HAP-1 (cell line): ENCODE measurements around the gene UTRN.

Experiments used
- DNase-seq, 2 experiments: peaks; one replicate each; pipeline ENCODE4 v3.0.0-alpha.2; 2016 to 2020; ENCODE audit warnings: low spot score in 2 of 2
- H3K27me3 ChIP-seq: fragments of 250-450 bp; sonication (Bioruptor Pico); 2 replicates; pipeline ENCODE4 v1.5.1; 2020; ENCODE audit warnings: low read depth, mild to moderate bottlenecking, moderate library complexity
- H3K36me3 ChIP-seq: fragments of 250-450 bp; sonication (Bioruptor Pico); replicated peaks from 2 replicates; pipeline ENCODE4 v1.5.1; 2020; ENCODE audit warnings: mild to moderate bottlenecking
- H3K4me1 ChIP-seq: fragments of 250-450 bp; sonication (Bioruptor Pico); 2 replicates; pipeline ENCODE4 v1.5.1; 2020; ENCODE audit warnings: mild to moderate bottlenecking
- H3K4me3 ChIP-seq: fragments of 250-450 bp; sonication (Bioruptor Pico); 2 replicates; pipeline ENCODE4 v1.5.1; 2020; ENCODE audit warnings: mild to moderate bottlenecking, moderate library complexity
- H3K9me3 ChIP-seq: fragments of 250-450 bp; sonication (Bioruptor Pico); 2 replicates; pipeline ENCODE4 v1.5.1; 2020; ENCODE audit warnings: mild to moderate bottlenecking, moderate library complexity
- in situ Hi-C: fragments of 300-500 bp; cut with MboI; formaldehyde crosslinking; loops from 3 replicates; pipeline ENCODE4 v1.14.3; 2020; ENCODE audit warnings: low sequenced_read_pairs, inconsistent platforms, mixed read lengths

Gene UTRN

DNA sequence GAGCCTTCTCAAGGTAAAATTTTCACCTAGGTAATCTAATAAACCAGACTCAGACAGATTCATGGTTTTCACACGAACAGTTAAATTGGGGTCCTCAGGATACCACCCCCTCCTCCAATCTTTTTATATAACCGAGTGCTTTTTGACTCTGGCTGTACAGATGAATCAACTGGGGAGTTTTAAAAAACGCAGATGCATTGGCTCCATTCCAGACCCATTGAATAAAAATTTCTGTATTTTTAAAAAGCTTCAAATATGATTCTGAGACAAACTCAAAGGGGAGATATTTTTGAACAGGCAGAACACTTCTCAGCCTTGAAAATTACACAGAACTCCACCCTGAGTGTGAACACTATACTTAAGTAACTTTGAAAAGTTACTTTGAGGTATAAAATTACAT is 7.2 kb downstream of the UTRN start:
- DNase-seq = no peak
- Histone ChIP-seq H3K9me3 (no peaks in the 10 kb centered on the region), H3K36me3 (no peaks in the 10 kb centered on the region), H3K27me3 (no peaks in the 10 kb centered on the region), H3K4me1 (peaks cover under 1% of the 10 kb centered on the region; the same call in 1 of the 2 replicates), H3K4me3 (no peak overlapping the region)
- in situ Hi-C loops = no loop called here

DNA sequence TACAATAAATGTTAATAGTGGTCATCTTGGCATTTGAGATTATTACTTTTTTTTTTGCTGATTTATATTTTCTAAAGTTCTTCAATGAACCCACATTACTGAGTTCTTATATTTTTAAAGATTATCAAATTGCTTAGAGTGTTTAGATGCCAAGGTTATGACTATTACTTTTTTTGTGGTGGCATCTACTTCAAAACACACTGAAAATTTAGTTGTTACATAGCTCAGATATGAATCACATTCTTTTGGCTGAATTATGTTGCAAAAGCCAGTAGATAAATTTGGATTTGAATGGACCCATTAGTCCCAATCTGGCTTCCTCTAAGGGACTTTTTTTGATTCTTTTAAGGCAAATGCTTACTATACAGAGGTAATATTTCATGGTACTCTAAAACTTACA is 8.9 kb downstream of the UTRN start:
- H3K36me3 ChIP-seq = no peaks in the 10 kb centered on the region
- no peak overlapping the region for H3K4me3 ChIP-seq
- in situ Hi-C loops = no loop called here
- H3K4me1 ChIP-seq = no peaks in the 10 kb centered on the region
- DNase-seq = no peak
- no peaks in the 10 kb centered on the region for H3K9me3 ChIP-seq
- no peaks in the 10 kb centered on the region for H3K27me3 ChIP-seq

GRCh38 chr6:144295211-144295610 is 10.1 kb downstream of the UTRN start:
- Histone ChIP-seq H3K9me3 (no peaks in the 10 kb centered on the region), H3K36me3 (no peaks in the 10 kb centered on the region), H3K4me1 (no peaks in the 10 kb centered on the region), H3K4me3 (no peak overlapping the region), H3K27me3 (no peaks in the 10 kb centered on the region)
- in situ Hi-C loops = no loop called here
- no peak for DNase-seq

- DNase-seq = no peak
- Histone ChIP-seq H3K27me3 (no peaks in the 10 kb centered on the region), H3K4me1 (no peaks in the 10 kb centered on the region), H3K4me3 (no peak overlapping the region), H3K9me3 (no peaks in the 10 kb centered on the region), H3K36me3 (no peaks in the 10 kb centered on the region)
- in situ Hi-C loops = no loop called here
These were observed 11.0 kb downstream of the UTRN start for GRCh38 chr6:144295981-144296767.

DNA sequence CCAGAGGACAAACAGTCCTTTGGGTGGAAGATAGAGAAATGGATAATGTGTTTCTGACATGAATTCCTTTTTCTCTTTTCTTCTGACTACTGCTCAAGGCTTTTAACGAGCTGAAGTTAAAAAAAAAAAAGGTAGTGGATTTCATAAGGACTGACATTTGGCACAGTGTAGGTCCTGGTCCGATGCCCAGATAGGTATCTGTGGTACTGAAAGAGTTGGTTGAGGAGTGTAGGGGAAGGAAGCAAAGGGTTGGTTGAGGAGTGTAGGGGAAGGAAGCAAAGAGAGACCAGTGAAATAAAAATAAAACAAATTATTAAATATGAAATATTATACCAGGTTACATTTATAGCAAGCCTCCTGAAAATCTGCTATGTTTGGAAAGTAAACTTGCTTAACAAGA is 11.8 kb downstream of the UTRN start:
- H3K4me1 ChIP-seq = no peaks in the 10 kb centered on the region
- no peaks in the 10 kb centered on the region for H3K9me3 ChIP-seq
- H3K36me3 ChIP-seq = no peaks in the 10 kb centered on the region
- no peak for DNase-seq
- H3K27me3 ChIP-seq = no peaks in the 10 kb centered on the region
- H3K4me3 ChIP-seq = no peak overlapping the region
- in situ Hi-C loops = no loop called here

DNA sequence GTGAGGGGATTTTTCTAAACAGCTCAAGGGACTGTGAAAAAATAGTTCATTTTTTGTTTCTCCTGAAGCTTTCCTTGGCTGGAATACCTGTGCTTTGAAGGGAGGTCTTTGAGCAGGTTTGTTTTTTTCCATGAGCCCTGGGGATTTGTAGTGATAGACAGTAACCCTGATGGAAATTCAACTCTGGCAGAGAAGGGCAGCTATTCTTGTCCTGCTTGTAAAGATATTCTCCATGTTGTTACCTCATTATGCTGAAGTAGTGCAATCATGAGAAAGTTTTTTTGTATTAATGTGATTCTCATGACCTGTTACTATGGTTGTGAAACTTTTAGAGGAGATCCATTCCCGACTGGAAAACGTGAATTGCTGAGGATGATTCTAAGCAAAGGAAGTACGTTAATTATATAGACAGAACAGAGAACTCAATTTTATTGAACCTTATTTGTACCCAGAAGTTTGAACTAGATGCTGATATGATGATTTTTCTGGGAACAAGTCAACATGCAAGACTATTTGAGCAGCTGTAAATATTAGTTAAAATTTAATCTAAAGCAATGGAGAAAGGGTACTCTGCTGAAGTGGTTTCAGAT is 12.5 kb downstream of the UTRN start:
- no peaks in the 10 kb centered on the region for H3K27me3 ChIP-seq
- DNase-seq = no peak
- no peaks in the 10 kb centered on the region for H3K9me3 ChIP-seq
- no peak overlapping the region for H3K4me3 ChIP-seq
- no peaks in the 10 kb centered on the region for H3K4me1 ChIP-seq
- in situ Hi-C loops = no loop called here
- H3K36me3 ChIP-seq = no peaks in the 10 kb centered on the region

GRCh38 chr6:144298194-144298593 is 13.1 kb downstream of the UTRN start:
- in situ Hi-C loops = no loop called here
- H3K4me1 ChIP-seq = no peaks in the 10 kb centered on the region
- no peaks in the 10 kb centered on the region for H3K9me3 ChIP-seq
- H3K4me3 ChIP-seq = no peak overlapping the region
- DNase-seq = no peak
- H3K36me3 ChIP-seq = no peaks in the 10 kb centered on the region
- H3K27me3 ChIP-seq = no peaks in the 10 kb centered on the region

- no peaks in the 10 kb centered on the region for H3K36me3 ChIP-seq
- DNase-seq = no peak
- in situ Hi-C loops = no loop called here
- H3K4me3 ChIP-seq = no peak overlapping the region
- no peaks in the 10 kb centered on the region for H3K4me1 ChIP-seq
- no peaks in the 10 kb centered on the region for H3K27me3 ChIP-seq
- no peaks in the 10 kb centered on the region for H3K9me3 ChIP-seq
These were observed 13.8 kb downstream of the UTRN start for GRCh38 chr6:144298916-144299315.

DNA sequence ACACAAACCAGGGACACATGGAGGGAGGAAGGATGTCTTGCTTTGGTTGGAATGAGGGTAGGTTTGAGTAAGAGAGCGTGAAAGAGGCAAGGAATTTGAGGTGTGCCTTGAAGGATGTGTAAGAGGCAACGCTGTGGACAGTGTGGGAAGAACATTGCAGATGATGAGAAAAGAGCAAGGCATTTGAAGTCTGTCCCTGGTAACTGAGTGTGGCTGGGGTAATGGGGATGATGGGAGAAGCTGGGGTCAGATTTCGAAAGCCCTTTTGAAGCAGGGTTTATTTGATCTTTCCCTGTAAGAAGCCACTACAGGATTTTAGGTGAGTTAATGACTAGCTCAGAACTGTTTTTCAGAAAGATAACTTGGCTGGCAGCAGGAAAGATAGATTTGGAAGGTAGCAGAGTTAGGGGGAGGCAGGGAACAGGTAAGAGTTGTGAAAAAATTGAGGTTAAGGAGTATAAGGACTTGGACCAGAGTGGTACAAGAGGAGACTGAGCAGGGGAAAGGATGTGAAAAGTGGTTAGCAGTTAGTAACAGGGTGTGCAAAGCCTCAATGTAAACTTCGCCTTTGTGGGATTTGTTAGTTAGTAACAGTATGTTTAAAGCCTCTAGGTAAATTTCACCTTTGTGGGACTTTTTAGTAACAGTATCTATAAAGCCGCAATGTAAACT is 17.7 kb downstream of the UTRN start:
- Histone ChIP-seq H3K4me1 (no peaks in the 10 kb centered on the region), H3K4me3 (no peak overlapping the region), H3K9me3 (no peaks in the 10 kb centered on the region), H3K27me3 (no peaks in the 10 kb centered on the region), H3K36me3 (no peaks in the 10 kb centered on the region)
- no peak for DNase-seq
- in situ Hi-C loops = no loop called here

GRCh38 chr6:144304223-144304848 is 19.2 kb downstream of the UTRN start:
- no peaks in the 10 kb centered on the region for H3K4me1 ChIP-seq
- no peaks in the 10 kb centered on the region for H3K36me3 ChIP-seq
- H3K4me3 ChIP-seq = no peak overlapping the region
- in situ Hi-C loops = no loop called here
- H3K27me3 ChIP-seq = no peaks in the 10 kb centered on the region
- H3K9me3 ChIP-seq = no peaks in the 10 kb centered on the region
- DNase-seq = no peak

DNA sequence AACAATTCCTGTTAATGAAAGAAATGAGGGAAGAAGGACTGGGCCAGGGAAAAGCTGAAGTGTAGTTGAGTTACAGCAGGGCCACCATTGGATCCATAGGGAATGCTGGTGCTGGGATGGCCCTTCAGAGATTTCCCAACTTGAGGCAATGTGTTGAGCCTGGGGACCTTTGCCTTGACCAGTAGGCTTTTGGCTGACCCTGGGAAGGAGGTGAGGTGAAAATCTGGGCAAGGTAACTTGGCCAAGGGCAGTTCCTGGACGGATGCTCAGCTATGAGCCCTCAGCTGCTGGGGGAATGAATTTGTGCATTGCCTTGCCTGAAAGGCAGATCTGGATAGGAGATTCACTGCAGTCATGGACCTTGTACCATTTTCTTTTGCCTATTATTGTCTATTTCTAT is 20.4 kb downstream of the UTRN start:
- Histone ChIP-seq H3K4me3 (no peak overlapping the region), H3K27me3 (no peaks in the 10 kb centered on the region), H3K4me1 (no peaks in the 10 kb centered on the region), H3K36me3 (no peaks in the 10 kb centered on the region), H3K9me3 (no peaks in the 10 kb centered on the region)
- in situ Hi-C loops = no loop called here
- DNase-seq = no peak

DNA sequence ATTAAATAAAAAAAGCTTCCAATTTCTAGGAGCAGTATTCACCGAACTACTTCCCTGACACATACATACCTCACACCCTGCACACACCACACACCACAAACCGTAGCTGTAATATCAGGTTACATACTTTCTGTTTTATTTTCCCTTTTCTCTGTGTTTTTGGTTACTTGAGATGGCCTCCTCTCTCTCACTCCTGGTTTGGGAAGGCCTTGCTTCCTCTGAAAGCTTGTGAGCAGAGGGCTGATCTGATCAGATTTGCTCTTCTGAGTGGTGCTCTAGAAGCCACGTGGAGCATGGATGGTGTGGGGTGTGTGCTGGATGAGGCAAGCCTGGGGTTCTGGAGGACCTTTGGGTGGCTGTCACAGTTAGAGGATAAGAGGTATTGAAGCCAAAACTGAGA is 20.9 kb downstream of the UTRN start:
- Histone ChIP-seq H3K27me3 (no peaks in the 10 kb centered on the region), H3K36me3 (no peaks in the 10 kb centered on the region), H3K9me3 (no peaks in the 10 kb centered on the region), H3K4me1 (no peaks in the 10 kb centered on the region), H3K4me3 (no peak overlapping the region)
- DNase-seq = no peak
- in situ Hi-C loops = no loop called here

GRCh38 chr6:144307880-144308279 is 22.7 kb downstream of the UTRN start:
- H3K9me3 ChIP-seq = no peaks in the 10 kb centered on the region
- DNase-seq = no peak
- no peak overlapping the region for H3K4me3 ChIP-seq
- no peaks in the 10 kb centered on the region for H3K4me1 ChIP-seq
- H3K27me3 ChIP-seq = no peaks in the 10 kb centered on the region
- in situ Hi-C loops = no loop called here
- no peaks in the 10 kb centered on the region for H3K36me3 ChIP-seq

- H3K27me3 ChIP-seq = no peaks in the 10 kb centered on the region
These were observed 25.6 kb downstream of the UTRN start for GRCh38 chr6:144310765-144311164.

More at GRCh38 chr6:144310765-144311164, 25.6 kb downstream of the UTRN start:
- no peaks in the 10 kb centered on the region for H3K36me3 ChIP-seq
- H3K9me3 ChIP-seq = no peaks in the 10 kb centered on the region
- H3K4me1 ChIP-seq = no peaks in the 10 kb centered on the region
- no peak for DNase-seq
- in situ Hi-C loops = no loop called here
- no peak overlapping the region for H3K4me3 ChIP-seq
